ENCODE results near the gene SLC6A9.

Gene SLC6A9

DNA sequence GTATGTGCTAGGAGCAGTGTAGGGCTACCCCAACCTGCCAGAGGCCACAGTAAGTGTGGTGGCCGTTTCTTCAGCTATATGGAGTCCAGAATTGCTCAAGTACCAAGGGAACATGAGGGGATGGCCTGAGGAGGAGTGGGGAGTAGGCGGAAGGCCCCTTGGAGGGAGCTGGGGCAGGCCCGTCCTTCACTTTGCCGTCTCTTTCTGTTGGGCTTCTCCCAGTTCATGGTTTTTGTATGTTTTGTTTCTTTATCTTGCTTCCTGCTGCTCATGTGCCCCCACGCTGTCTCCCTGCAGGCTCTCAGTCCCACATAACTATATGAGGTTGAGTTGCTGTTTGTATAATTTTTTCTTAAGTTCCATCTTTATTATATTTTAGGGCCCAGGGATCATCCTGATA, 67.4 kb downstream of the SLC6A9 start:
- H3K4me3 ChIP-seq (replicated peaks; ENCODE audit: low read depth, low read length) = no peak overlapping the region
- TF ChIP-seq, protein P1, sequence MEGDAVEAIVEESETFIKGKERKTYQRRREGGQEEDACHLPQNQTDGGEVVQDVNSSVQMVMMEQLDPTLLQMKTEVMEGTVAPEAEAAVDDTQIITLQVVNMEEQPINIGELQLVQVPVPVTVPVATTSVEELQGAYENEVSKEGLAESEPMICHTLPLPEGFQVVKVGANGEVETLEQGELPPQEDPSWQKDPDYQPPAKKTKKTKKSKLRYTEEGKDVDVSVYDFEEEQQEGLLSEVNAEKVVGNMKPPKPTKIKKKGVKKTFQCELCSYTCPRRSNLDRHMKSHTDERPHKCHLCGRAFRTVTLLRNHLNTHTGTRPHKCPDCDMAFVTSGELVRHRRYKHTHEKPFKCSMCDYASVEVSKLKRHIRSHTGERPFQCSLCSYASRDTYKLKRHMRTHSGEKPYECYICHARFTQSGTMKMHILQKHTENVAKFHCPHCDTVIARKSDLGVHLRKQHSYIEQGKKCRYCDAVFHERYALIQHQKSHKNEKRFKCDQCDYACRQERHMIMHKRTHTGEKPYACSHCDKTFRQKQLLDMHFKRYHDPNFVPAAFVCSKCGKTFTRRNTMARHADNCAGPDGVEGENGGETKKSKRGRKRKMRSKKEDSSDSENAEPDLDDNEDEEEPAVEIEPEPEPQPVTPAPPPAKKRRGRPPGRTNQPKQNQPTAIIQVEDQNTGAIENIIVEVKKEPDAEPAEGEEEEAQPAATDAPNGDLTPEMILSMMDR (IDR thresholded peaks at IDR 0.05; ENCODE audit: low read length, missing control alignments) = no peak
- no peak for DNase-seq (ENCODE audit: low read depth)

DNA sequence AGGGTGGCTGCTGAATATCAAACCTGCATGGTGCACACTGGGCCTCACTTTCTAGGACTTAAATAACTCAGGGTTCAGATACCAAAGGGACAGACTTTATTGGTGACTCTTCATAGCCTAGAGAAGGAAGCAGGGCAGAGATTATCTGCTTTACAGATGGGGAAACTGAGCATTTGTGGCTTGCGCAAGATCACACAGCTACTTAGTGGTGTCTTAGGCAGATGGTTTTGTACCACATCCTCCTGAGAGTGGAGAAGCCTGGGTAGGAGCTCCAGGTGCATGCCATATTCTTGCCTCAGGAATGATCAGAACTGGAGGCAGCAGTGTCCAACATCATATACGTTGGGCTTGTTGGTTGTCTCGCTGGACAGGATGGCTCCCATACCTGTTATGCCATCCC, 68.3 kb downstream of the SLC6A9 start:
- H3K4me3 ChIP-seq (replicated peaks; ENCODE audit: low read depth, low read length) = no peak overlapping the region
- TF ChIP-seq, protein P1 (IDR thresholded peaks at IDR 0.05; ENCODE audit: low read length, missing control alignments) = no peak
- no peak for DNase-seq (ENCODE audit: low read depth)

DNA sequence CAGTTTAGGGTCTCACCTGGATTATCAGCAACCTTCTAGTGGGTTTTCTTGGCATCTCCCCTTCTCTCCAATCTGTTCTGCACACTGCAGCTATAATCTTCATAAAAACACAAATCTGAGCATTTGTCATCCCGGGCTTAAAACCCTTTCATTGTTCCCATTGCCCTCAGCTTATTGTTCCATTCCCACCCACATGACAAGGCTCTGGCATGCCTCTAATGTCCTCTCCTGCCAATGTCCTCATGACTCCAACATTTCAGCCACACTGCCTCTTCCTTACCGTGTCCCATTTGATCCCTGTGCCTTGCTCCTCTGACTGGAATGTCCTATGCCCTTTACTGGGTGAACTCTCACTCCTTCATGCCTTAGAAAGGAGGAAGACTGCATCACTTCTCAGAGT, 68.9 kb downstream of the SLC6A9 start:
- DNase-seq (ENCODE audit: low read depth) = no peak
- no peak overlapping the region for H3K4me3 ChIP-seq (replicated peaks; ENCODE audit: low read depth, low read length)
- TF ChIP-seq, protein P1 (IDR thresholded peaks at IDR 0.05; ENCODE audit: low read length, missing control alignments) = no peak

DNA sequence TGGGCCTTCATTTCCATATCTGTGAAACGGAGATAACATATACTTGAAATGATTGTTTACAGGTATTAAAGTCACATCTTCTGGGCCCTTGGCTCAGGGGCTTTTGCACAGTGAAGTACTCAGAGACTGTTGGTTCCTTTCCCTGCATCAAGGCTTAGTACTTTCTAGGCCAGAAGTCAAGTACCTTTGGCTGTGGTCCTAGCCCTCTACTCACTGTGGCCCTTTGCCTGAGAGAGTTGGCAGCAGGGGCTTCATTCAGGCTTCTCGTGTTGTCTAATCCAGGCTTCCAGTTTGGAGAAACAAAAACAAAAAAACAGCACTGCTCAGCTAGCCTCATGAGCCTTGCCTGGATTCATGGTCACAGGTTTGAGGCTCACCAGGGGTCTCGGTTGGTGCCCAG, 69.6 kb downstream of the SLC6A9 start:
- TF ChIP-seq, protein P1 (IDR thresholded peaks at IDR 0.05; ENCODE audit: low read length, missing control alignments) = no peak
- no peak for DNase-seq (ENCODE audit: low read depth)

DNA sequence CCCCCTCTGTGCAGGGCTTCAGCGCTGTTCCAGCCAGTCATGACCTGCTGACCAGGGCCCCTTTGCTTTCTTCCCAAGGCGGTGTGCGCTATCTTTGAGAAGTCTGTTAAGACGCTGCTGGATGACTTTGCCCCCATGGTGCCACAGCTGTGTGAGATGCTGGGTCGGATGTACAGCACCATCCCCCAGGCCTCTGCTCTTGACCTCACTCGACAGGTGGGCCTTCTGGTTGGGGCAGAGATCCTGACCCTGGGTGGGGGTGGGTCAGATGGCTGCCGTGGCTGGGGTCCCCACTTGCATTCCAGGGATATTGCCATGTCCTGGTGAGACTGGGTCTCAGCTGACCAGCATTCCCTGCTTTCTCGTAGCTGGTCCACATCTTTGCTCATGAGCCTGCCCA, 70.5 kb downstream of the SLC6A9 start:
- no peak overlapping the region for H3K4me3 ChIP-seq (replicated peaks; ENCODE audit: low read depth, low read length)
- TF ChIP-seq, protein P1 (IDR thresholded peaks at IDR 0.05; ENCODE audit: low read length, missing control alignments) = no peak
- DNase-seq (ENCODE audit: low read depth) = no peak

More for the DNA sequence above, 69.6 kb downstream of the SLC6A9 start:
- no peak overlapping the region for H3K4me3 ChIP-seq (replicated peaks; ENCODE audit: low read depth, low read length)

DNA sequence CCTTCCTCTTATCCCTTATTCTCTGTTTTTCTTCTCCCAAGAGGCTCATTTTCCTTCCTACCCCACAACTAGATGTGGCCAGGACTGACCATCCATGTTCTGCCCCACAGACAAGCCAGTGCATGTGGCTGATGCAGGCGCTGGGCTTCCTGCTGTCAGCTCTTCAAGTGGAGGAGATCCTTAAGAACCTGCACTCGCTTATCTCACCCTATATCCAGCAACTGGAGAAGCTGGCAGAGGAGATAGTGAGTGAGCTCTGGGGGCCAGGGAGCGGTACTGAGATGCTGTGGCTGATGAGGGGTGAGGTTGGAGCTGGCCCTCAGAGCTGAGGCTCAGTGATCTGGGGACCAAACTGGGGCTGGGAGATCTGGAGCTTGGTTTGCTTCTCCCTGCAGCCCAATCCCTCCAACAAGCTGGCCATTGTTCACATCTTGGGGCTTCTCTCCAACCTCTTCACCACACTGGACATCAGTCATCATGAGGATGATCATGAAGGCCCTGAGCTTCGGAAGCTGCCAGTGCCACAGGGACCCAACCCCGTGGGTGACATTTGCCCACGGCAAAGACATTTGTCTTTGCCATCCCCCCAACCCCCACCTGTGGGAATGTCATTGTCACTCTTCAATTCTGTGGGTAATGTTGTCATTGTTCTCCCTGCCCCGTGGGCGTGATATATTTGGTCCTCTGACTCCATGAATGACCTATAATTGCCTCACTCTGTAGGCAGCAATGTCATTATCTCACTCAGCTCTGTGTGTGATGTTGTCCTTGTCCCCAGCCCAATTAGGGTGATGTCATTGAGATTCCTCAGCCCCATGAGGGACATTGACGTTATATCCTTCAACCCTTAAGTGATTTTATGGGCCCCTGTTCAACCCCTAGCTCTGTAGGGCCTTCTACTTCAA, 72.7 kb downstream of the SLC6A9 start:
- TF ChIP-seq, protein P1 (IDR thresholded peaks at IDR 0.05; ENCODE audit: low read length, missing control alignments) = no peak
- no peak for DNase-seq (ENCODE audit: low read depth)
- no peak overlapping the region for H3K4me3 ChIP-seq (replicated peaks; ENCODE audit: low read depth, low read length)
